ENCODE measurements around the gene SERF2. TPM values are rescaled to one million over a fixed set of nuclear protein-coding genes. Genes with fewer than 3 reads are reported as not detected.
"Not testable (repeated sequence)": the region's sequence is repeated elsewhere in the genome, so short reads cannot be mapped to it uniquely, and the experiment has no call there.

The SERF2 gene
- total RNA-seq, 2 donors from 2014 or later: 966 to 1,595 TPM

DNA sequence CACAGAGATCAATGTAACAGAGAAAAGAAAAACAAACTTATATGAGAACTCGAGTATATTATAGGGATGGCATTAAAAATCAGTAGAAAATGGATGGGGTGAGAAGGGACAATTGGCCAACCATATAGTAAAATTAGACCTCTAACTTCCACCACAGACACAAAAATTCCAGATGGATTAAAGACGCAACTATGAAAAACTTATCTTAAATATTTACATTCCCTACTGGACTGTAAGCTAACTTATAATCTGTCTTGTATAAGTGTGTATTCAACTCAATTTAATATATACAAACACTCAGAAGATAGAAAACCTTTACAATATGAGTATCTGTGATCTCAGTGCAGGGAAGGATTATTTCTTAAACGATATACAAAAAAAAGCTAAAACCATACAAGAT, 29.4 kb downstream of the SERF2 start:
- no peak for TF ChIP-seq POLR2AphosphoS5 (IDR thresholded peaks at IDR 0.05)
- no peak for TF ChIP-seq POLR2A (IDR thresholded peaks at IDR 0.05)
- no peak for TF ChIP-seq CTCF (IDR thresholded peaks at IDR 0.05)
- H3K36me3 ChIP-seq: no peaks in the 10 kb centered on the region
- H3K9me3 ChIP-seq: no peaks in the 10 kb centered on the region
- peaks cover 7% of the 10 kb centered on the region for H3K4me1 ChIP-seq (replicated peaks)
- no peak overlapping the region for H3K27ac ChIP-seq
- H3K4me3 ChIP-seq: no peak overlapping the region
- 63% methylated on average over 3 of the region's 3 CpGs for WGBS
- intact Hi-C loops (cut with DNase I): no loop called here
- no peak for DNase-seq (ENCODE audit: low spot score)
- no peaks in the 10 kb centered on the region for H3K27me3 ChIP-seq (replicated peaks; ENCODE audit: insufficient read depth)

DNA sequence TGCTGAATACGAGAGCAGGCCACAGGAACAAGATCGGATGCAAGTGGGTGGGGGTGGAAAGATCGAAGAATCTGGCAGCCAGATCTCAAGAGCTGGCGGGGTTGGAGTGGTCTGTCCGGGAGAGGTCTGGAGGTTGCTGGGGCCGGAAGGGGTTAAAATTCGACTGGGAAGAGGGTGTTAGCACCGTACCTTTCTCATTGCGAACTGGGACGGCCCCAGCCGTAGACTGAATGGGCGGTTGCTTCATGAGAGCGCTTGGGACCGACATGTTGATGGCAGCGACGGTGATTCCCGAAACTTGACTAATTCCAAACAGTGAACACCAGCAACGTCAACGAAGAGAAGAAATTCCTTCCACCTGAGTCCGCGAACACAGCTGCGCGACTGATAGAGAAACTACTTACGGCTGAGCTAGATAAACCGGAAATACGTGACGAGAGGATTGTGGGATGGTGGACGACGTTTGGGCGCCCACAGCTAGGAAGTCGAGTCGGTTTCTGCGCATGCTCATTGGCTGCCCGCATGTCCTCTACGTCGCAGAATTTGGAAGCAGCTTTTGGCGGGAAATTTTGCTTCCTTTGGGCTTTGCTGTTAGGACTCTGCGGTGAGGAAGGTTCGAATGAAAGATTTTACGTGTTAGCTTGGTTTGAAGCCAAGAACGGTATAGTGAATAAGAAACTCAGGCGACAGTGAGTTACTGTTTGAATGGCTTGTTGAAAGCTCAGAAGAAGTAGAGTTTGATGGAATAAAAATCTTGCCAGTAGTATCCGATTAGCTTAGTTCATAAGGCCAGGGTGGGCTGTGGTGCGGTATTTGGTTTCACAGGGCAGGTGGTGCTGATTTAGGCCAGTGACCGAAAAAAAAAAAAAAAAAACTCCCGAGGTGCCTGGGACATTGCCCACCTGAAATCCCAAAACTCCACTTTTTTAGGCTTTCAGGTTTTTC, 32.5 kb downstream of the SERF2 start, which contains the start of gene MFAP1:
TSS of gene MFAP1 (minus strand) at position 389 of the 945 bp plus-strand sequence. CDS start at position 268, 121 bp downstream.
- no peaks in the 10 kb centered on the region for H3K27me3 ChIP-seq (replicated peaks; ENCODE audit: insufficient read depth)
- WGBS: 7% methylated on average over 46 of the region's 46 CpGs
- H3K36me3 ChIP-seq: no peaks in the 10 kb centered on the region
- peaks cover 7% of the 10 kb centered on the region for H3K4me1 ChIP-seq (replicated peaks)
- DNase-seq (ENCODE audit: low spot score): peak; percentile 98
- H3K27ac ChIP-seq: peak within 1 kb of the TSS; percentile 90 to 91
- TF ChIP-seq POLR2A (IDR thresholded peaks at IDR 0.05) (peak; percentile 80), CTCF (IDR thresholded peaks at IDR 0.05) (peak in 1 of 4 experiments; percentile 17), POLR2AphosphoS5 (IDR thresholded peaks at IDR 0.05) (peak; percentile 100)
- no peaks in the 10 kb centered on the region for H3K9me3 ChIP-seq
- peak within 1 kb of the TSS; percentile 75 to 76 for H3K4me3 ChIP-seq
- intact Hi-C loops (cut with DNase I): no loop called here

DNA sequence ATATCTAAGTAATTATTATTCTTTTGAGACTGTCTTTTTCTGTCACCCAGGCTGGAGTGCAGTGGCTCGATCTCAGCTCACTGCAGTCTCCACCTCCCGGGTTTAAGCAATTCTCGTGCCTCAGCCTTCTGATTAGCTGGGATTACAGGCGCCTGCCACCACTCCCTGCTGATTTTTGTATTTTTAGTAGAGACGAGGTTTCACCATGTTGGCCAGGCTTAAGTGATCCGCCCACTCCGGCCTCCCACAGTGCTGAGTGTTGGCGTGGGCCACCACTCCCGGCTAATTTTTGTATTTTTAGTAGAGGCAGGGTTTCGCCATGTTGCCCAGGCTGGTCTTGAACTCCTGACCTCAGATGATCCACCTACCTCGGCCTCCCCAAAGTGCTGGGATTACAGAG, 33.2 kb downstream of the SERF2 start:
- H3K4me1 ChIP-seq (replicated peaks); H3K4me3 ChIP-seq; intact Hi-C loops (cut with DNase I): not testable (repeated sequence)

GRCh38 chr15:43826029-43826507, 33.9 kb downstream of the SERF2 start:
- no peaks in the 10 kb centered on the region for H3K9me3 ChIP-seq
- peak overlapping the region; percentile 74 to 77 for H3K27ac ChIP-seq
- H3K4me1 ChIP-seq (replicated peaks): peaks cover 7% of the 10 kb centered on the region
- H3K27me3 ChIP-seq (replicated peaks; ENCODE audit: insufficient read depth): no peaks in the 10 kb centered on the region
- no peak for DNase-seq (ENCODE audit: low spot score)
- intact Hi-C loops (cut with DNase I): no loop called here
- H3K36me3 ChIP-seq: no peaks in the 10 kb centered on the region
- TF ChIP-seq POLR2AphosphoS5 (IDR thresholded peaks at IDR 0.05) (no peak), CTCF (IDR thresholded peaks at IDR 0.05) (no peak), POLR2A (IDR thresholded peaks at IDR 0.05) (no peak)
- 97% methylated on average over 11 of the region's 11 CpGs for WGBS
- peak overlapping the region; percentile 31 to 43 for H3K4me3 ChIP-seq

More for the DNA sequence above, 33.2 kb downstream of the SERF2 start:
- H3K27ac ChIP-seq; H3K36me3 ChIP-seq; H3K27me3 ChIP-seq (replicated peaks; ENCODE audit: insufficient read depth); DNase-seq (ENCODE audit: low spot score); H3K9me3 ChIP-seq: not testable (repeated sequence)
- 94% methylated on average over 11 of the region's 11 CpGs for WGBS

GRCh38 chr15:43826508-43827341, 34.6 kb downstream of the SERF2 start, which contains the start of gene WDR76:
Gene WDR76, plus strand, starts transcription at chr15:43827002. Its CDS starts 31 bp downstream, at chr15:43827033.
- Histone ChIP-seq H3K4me1 (replicated peaks) (peaks cover 7% of the 10 kb centered on the region), H3K36me3 (no peaks in the 10 kb centered on the region), H3K4me3 (peak within 1 kb of the TSS; percentile 31 to 43), H3K9me3 (no peaks in the 10 kb centered on the region), H3K27me3 (replicated peaks; ENCODE audit: insufficient read depth) (no peaks in the 10 kb centered on the region), H3K27ac (peak within 1 kb of the TSS; percentile 74 to 77)
- WGBS: 4% methylated on average over 48 of the region's 48 CpGs
- DNase-seq (ENCODE audit: low spot score): peak; percentile 81
- intact Hi-C loops (cut with DNase I): no loop called here
- TF ChIP-seq POLR2AphosphoS5 (IDR thresholded peaks at IDR 0.05): peak; percentile 80
- no peak for TF ChIP-seq POLR2A (IDR thresholded peaks at IDR 0.05)

All from prostate gland (tissue), 2 donors.